SW 1271 (cell line): ENCODE results near the gene DEGS1.
A peak's percentile ranks its signal among the peaks of the same experiment; 100 is the strongest.

Experiments used
- DNase-seq, 2 experiments: peaks; one replicate each; lab custom pipeline; 2025; lab: John Stamatoyannopoulos, UW

The DEGS1 gene

GRCh38 chr1:224182866-224183590 lies at the start of gene DEGS1:
Gene DEGS1, plus strand, starts transcription at chr1:224183240. Its CDS starts 97 bp downstream, at chr1:224183337.
- peak; percentile 4 to 52 for DNase-seq

GRCh38 chr1:224133741-224134299 lies 49.2 kb upstream of the DEGS1 start:
- no peak for DNase-seq

- DNase-seq: no peak
These were observed 45.5 kb upstream of the DEGS1 start for GRCh38 chr1:224137518-224137917.

GRCh38 chr1:224138198-224138597 lies 44.8 kb upstream of the DEGS1 start:
- no peak for DNase-seq

- no peak for DNase-seq
These were observed 41.3 kb upstream of the DEGS1 start for GRCh38 chr1:224141693-224142092.

- no peak for DNase-seq
These were observed 33.3 kb upstream of the DEGS1 start for GRCh38 chr1:224149709-224150108.

GRCh38 chr1:224151117-224151516 lies 31.9 kb upstream of the DEGS1 start:
- DNase-seq: no peak

GRCh38 chr1:224157316-224157715 lies 25.7 kb upstream of the DEGS1 start:
- no peak for DNase-seq

GRCh38 chr1:224159541-224159940 lies 23.5 kb upstream of the DEGS1 start:
- DNase-seq: no peak

- DNase-seq: no peak
These were observed 22.8 kb upstream of the DEGS1 start for GRCh38 chr1:224160171-224160682.

GRCh38 chr1:224162768-224163167 lies 20.3 kb upstream of the DEGS1 start:
- DNase-seq: no peak

- no peak for DNase-seq
These were observed 19.7 kb upstream of the DEGS1 start for GRCh38 chr1:224163311-224163710.

GRCh38 chr1:224168859-224169380 lies 14.1 kb upstream of the DEGS1 start:
- DNase-seq: no peak

- no peak for DNase-seq
These were observed 13.2 kb upstream of the DEGS1 start for GRCh38 chr1:224169718-224170270.

- no peak for DNase-seq
These were observed 12.7 kb upstream of the DEGS1 start for GRCh38 chr1:224170343-224170742.

GRCh38 chr1:224170748-224171478 lies 12.1 kb upstream of the DEGS1 start:
- DNase-seq: no peak

GRCh38 chr1:224172229-224172628 lies 10.8 kb upstream of the DEGS1 start:
- DNase-seq: no peak

- DNase-seq: no peak
These were observed 9.5 kb upstream of the DEGS1 start for GRCh38 chr1:224173523-224173922.

GRCh38 chr1:224175617-224176016 lies 7.4 kb upstream of the DEGS1 start:
- DNase-seq: no peak

GRCh38 chr1:224177356-224177999 lies 5.6 kb upstream of the DEGS1 start:
- DNase-seq: no peak

- no peak for DNase-seq
These were observed 4.1 kb upstream of the DEGS1 start for GRCh38 chr1:224178894-224179293.
